ENCODE measurements around the gene FOXJ3. TPM values are rescaled to one million over a fixed set of nuclear protein-coding genes. Genes with fewer than 3 reads are reported as not detected.

The FOXJ3 gene
- total RNA-seq, 1 experiment from 2014 or later = 51.4 TPM

DNA sequence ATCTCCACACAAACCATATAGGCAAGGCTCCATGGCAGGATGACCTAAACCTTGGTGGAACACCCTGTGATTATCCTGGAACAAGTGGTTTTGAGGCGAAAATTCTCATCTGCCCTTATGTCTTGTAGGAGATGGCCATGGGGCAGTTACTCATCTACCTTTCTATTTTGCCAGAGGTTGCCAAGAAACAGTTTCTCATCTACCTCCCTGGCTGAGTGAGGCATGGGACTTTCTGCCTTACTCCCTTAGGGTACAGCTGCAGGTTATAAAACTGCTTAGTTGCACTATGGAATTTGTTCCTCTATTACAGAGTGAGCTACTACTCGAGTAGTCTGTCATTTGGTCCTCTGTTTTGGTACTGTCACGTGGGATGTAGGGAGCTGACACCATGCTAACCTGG is 139.2 kb downstream of the FOXJ3 start:
- no peak for DNase-seq
- no peak overlapping the region for H3K27ac Mint-ChIP-seq (ENCODE audit: unreplicated experiment)
- TF ChIP-seq, protein P1, sequence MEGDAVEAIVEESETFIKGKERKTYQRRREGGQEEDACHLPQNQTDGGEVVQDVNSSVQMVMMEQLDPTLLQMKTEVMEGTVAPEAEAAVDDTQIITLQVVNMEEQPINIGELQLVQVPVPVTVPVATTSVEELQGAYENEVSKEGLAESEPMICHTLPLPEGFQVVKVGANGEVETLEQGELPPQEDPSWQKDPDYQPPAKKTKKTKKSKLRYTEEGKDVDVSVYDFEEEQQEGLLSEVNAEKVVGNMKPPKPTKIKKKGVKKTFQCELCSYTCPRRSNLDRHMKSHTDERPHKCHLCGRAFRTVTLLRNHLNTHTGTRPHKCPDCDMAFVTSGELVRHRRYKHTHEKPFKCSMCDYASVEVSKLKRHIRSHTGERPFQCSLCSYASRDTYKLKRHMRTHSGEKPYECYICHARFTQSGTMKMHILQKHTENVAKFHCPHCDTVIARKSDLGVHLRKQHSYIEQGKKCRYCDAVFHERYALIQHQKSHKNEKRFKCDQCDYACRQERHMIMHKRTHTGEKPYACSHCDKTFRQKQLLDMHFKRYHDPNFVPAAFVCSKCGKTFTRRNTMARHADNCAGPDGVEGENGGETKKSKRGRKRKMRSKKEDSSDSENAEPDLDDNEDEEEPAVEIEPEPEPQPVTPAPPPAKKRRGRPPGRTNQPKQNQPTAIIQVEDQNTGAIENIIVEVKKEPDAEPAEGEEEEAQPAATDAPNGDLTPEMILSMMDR (IDR thresholded peaks at IDR 0.05; ENCODE audit: unreplicated experiment) = no peak
- no peaks in the 10 kb centered on the region for H3K4me1 Mint-ChIP-seq (ENCODE audit: low read depth, unreplicated experiment)
- H3K9me3 Mint-ChIP-seq (ENCODE audit: low read depth, unreplicated experiment) = no peaks in the 10 kb centered on the region
- intact Hi-C loops (cut with micrococcal nuclease; ENCODE audit: unreplicated experiment) = no loop called here
- H3K36me3 Mint-ChIP-seq (ENCODE audit: insufficient read depth, unreplicated experiment) = peaks cover 17% of the 10 kb centered on the region
- CTCF ChIA-PET = no interaction called here
- H3K27me3 Mint-ChIP-seq (ENCODE audit: unreplicated experiment) = no peaks in the 10 kb centered on the region
- no peak overlapping the region for H3K4me3 Mint-ChIP-seq (ENCODE audit: low read depth, unreplicated experiment)
- no TSS peak for BruUV-seq (replicated peaks)

DNA sequence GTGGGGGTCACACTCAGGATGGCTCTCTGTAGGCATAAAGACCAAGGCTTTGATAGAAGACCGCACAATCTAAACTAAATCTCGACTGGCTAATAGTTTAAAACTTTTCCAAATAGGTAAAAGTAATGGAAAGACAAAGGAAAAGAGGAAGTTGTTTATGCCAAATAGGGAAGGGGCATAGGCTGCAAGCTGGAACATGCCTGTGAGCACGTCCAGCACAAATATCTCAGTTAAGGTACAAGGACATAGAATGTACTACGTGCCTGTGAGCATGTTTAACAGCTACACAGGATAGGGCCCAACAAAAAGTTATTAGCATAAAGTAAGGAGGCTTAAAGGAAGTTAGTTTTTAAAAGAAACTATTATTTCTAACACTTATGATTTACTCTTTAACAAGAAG is 142.9 kb downstream of the FOXJ3 start:
- CTCF ChIA-PET = no interaction called here

DNA sequence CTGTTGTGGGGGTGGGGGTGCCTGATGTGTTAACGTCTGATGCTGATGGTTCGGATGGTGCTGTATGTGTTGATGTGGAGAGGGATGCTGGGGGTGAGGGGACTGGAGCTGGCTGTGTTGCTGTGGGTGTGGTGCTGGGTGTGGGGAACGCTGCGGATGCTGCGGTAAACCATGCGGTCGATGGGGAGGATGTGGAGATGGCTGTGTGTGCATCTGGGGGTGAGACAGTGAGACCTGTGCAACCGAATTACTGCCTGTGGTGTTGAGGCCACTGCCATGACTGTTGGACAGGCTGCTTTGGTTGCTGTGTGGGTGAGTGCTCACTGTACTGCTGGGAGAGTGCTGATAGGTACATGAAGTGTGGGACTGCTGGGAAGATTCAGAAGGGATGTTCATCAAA is 143.7 kb downstream of the FOXJ3 start:
- H3K4me1 Mint-ChIP-seq (ENCODE audit: low read depth, unreplicated experiment) = no peaks in the 10 kb centered on the region
- H3K27me3 Mint-ChIP-seq (ENCODE audit: unreplicated experiment) = no peaks in the 10 kb centered on the region
- no peak overlapping the region for H3K4me3 Mint-ChIP-seq (ENCODE audit: low read depth, unreplicated experiment)
- TF ChIP-seq, protein P1 (IDR thresholded peaks at IDR 0.05; ENCODE audit: unreplicated experiment) = no peak
- CTCF ChIA-PET = no interaction called here
- intact Hi-C loops (cut with micrococcal nuclease; ENCODE audit: unreplicated experiment) = no loop called here
- DNase-seq = no peak
- peaks cover 7% of the 10 kb centered on the region for H3K36me3 Mint-ChIP-seq (ENCODE audit: insufficient read depth, unreplicated experiment)
- H3K9me3 Mint-ChIP-seq (ENCODE audit: low read depth, unreplicated experiment) = no peaks in the 10 kb centered on the region
- no TSS peak for BruUV-seq (replicated peaks)
- no peak overlapping the region for H3K27ac Mint-ChIP-seq (ENCODE audit: unreplicated experiment)

More for the DNA sequence above, 142.9 kb downstream of the FOXJ3 start:
- Mint-ChIP-seq H3K4me3 (ENCODE audit: low read depth, unreplicated experiment) (no peak overlapping the region), H3K27ac (ENCODE audit: unreplicated experiment) (no peak overlapping the region), H3K4me1 (ENCODE audit: low read depth, unreplicated experiment) (no peaks in the 10 kb centered on the region), H3K9me3 (ENCODE audit: low read depth, unreplicated experiment) (no peaks in the 10 kb centered on the region), H3K27me3 (ENCODE audit: unreplicated experiment) (no peaks in the 10 kb centered on the region), H3K36me3 (ENCODE audit: insufficient read depth, unreplicated experiment) (peaks cover 10% of the 10 kb centered on the region)
- no peak for DNase-seq
- intact Hi-C loops (cut with micrococcal nuclease; ENCODE audit: unreplicated experiment) = no loop called here
- TF ChIP-seq, protein P1 (IDR thresholded peaks at IDR 0.05; ENCODE audit: unreplicated experiment) = no peak
- no TSS peak for BruUV-seq (replicated peaks)

DNA sequence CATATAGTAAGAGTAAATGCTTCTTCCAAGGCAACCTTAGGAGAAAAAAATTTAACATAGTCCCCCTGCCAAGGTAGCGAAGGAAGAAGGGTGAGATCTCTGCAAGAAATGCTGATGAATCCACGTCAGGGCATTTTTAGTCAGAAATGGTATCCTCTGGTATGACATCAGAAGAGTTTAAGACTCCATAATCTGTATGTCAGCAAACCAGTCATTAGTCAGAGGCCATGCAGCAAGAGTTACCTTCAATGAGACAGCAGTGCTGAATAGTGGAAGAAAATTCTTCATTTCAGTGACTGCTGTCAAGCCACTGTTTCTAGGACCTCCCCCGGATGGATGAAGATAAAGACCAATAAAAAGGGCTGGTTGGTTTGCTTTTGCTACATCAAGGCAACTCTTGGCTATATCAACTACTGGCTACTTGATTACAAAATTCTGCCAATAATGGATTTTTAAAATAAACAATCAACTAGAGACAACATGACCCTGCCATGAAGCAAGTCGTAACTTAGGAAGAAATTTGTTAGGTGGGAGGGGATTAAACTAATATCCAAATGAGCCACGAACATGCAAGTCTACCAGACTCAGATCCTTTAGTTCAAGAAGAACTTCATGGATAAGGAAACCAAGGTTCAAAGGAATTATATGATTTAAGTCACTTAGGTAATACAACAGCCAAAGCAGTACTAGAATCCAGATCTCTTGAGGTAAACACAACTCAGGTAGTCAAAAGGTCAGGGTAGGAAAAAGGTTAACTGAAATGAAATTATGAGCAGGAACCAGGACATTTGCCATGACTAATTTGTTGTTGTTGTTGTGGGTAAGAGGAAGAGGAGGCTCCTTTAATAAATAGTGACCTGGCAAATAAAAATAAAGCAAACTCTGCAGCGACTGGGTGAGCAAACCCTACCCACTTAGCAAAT is 144.8 kb downstream of the FOXJ3 start:
- Mint-ChIP-seq H3K27me3 (ENCODE audit: unreplicated experiment) (no peaks in the 10 kb centered on the region), H3K36me3 (ENCODE audit: insufficient read depth, unreplicated experiment) (peaks cover 7% of the 10 kb centered on the region), H3K27ac (ENCODE audit: unreplicated experiment) (no peak overlapping the region), H3K4me3 (ENCODE audit: low read depth, unreplicated experiment) (no peak overlapping the region), H3K4me1 (ENCODE audit: low read depth, unreplicated experiment) (no peaks in the 10 kb centered on the region), H3K9me3 (ENCODE audit: low read depth, unreplicated experiment) (no peaks in the 10 kb centered on the region)
- intact Hi-C loops (cut with micrococcal nuclease; ENCODE audit: unreplicated experiment) = no loop called here
- TF ChIP-seq, protein P1 (IDR thresholded peaks at IDR 0.05; ENCODE audit: unreplicated experiment) = no peak
- no peak for DNase-seq
- no TSS peak for BruUV-seq (replicated peaks)
- CTCF ChIA-PET = interaction anchor here (0.5 kb wide), 1 partner anchor 145 kb away, joined by 6 read pairs; no protein-coding TSS in a partner anchor

Data from Calu3 (cell line).